Endothelial cell of umbilical vein (primary cell): ENCODE measurements around the gene ALDH1L1.

ENCODE experiments used
- EZH2 ChIP-seq: IDR thresholded peaks from 2 replicates; pipeline ENCODE4 v1.6.1; 2012; ENCODE audit warnings: borderline replicate concordance, low read depth, mild to moderate bottlenecking, moderate library complexity, low read length, inconsistent platforms; ENCODE audit not compliant: severe bottlenecking
- MAX ChIP-seq: IDR thresholded peaks from 2 replicates; pipeline ENCODE4 v1.6.1; 2011; ENCODE audit not compliant: insufficient read depth, insufficient read length
- POLR2A ChIP-seq: IDR thresholded peaks from 2 replicates; pipeline ENCODE4 v1.6.1; 2012; ENCODE audit warnings: low read depth, mild to moderate bottlenecking, control low read depth, low read length
- POLR2AphosphoS5 ChIP-seq: IDR thresholded peaks from 2 replicates; pipeline ENCODE4 v1.6.1; 2012; ENCODE audit warnings: low read depth, mild to moderate bottlenecking, control low read depth, low read length, moderate library complexity; ENCODE audit not compliant: insufficient read depth
- TF ChIP-seq, protein P1 (sequence below), 2 donors: IDR thresholded peaks; 1 replicate in 1 of 2; 2 replicates in 1 of 2; pipeline ENCODE4 v1.5.1; 2011; ENCODE audit warnings: low read length in 2 of 2, mild to moderate bottlenecking in 2 of 2, moderate library complexity in 2 of 2, control low read depth in 1 of 2, inconsistent platforms in 1 of 2, low read depth in 1 of 2; ENCODE audit not compliant: insufficient read depth in 1 of 2; ENCODE audit errors: extremely low read depth in 1 of 2

DNA sequence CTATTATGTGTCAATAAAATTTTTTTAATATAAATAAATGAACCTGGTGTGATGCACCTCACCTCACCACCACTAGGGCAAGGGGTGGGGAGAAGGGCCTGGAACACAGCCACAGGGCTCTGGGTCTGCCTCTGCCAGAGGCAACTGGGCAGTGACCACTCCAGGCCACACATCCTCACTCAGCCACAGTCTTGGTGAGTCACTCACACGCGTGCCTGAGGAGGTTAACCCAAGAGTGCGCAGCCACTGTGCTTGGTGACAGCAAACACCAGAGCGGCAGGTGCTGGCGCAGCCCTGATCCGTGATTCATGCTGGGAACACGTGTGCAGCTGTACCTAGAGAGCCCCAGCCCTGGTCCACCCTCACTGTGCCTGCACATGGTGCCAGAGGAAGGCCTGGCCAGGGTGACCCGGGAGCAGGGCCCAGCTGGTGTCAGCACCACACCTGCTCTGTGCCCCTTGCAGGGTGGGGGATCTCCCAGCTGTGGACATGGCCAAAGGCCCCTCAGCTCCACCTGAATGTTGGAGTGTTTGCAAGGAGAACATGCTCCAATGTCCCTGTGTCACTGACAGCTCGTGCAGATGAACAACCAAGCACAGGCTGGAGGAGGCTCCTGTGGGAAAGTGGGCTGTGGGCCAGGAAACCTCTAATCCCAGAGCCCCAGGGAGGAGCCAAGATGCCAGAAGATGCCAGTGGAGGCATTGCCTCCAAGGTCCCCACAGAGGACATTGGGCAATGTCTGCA is 98.6 kb downstream of the ALDH1L1 start:
- no peak for TF ChIP-seq POLR2AphosphoS5
- TF ChIP-seq, protein P1, sequence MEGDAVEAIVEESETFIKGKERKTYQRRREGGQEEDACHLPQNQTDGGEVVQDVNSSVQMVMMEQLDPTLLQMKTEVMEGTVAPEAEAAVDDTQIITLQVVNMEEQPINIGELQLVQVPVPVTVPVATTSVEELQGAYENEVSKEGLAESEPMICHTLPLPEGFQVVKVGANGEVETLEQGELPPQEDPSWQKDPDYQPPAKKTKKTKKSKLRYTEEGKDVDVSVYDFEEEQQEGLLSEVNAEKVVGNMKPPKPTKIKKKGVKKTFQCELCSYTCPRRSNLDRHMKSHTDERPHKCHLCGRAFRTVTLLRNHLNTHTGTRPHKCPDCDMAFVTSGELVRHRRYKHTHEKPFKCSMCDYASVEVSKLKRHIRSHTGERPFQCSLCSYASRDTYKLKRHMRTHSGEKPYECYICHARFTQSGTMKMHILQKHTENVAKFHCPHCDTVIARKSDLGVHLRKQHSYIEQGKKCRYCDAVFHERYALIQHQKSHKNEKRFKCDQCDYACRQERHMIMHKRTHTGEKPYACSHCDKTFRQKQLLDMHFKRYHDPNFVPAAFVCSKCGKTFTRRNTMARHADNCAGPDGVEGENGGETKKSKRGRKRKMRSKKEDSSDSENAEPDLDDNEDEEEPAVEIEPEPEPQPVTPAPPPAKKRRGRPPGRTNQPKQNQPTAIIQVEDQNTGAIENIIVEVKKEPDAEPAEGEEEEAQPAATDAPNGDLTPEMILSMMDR (IDR thresholded peaks at IDR 0.05; ENCODE audit: extremely low read depth in 1 of 2, insufficient read depth in 1 of 2, low read depth in 1 of 2, low read length in 2 of 2), result peak; percentile 25 to 29
- TF ChIP-seq EZH2, result no peak
- TF ChIP-seq MAX, result no peak
- TF ChIP-seq POLR2A, result no peak
